GM18499 (cell line): ENCODE results near the gene UCN3.

Experiments used
- ATAC-seq: cut with Tn5 transposase; IDR thresholded peaks from one replicate; pipeline ENCODE4 v1.9.1; 2021; ENCODE audit warnings: moderate number of reproducible peaks; ENCODE audit not compliant: insufficient read depth, unreplicated experiment

Gene UCN3, protein sequence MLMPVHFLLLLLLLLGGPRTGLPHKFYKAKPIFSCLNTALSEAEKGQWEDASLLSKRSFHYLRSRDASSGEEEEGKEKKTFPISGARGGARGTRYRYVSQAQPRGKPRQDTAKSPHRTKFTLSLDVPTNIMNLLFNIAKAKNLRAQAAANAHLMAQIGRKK

GRCh38 chr10:5364890-5365338 lies at the start of gene UCN3:
UCN3 (plus strand) TSS chr10:5364966; CDS start chr10:5373721, 8,755 bp downstream.
- no peak for ATAC-seq

DNA sequence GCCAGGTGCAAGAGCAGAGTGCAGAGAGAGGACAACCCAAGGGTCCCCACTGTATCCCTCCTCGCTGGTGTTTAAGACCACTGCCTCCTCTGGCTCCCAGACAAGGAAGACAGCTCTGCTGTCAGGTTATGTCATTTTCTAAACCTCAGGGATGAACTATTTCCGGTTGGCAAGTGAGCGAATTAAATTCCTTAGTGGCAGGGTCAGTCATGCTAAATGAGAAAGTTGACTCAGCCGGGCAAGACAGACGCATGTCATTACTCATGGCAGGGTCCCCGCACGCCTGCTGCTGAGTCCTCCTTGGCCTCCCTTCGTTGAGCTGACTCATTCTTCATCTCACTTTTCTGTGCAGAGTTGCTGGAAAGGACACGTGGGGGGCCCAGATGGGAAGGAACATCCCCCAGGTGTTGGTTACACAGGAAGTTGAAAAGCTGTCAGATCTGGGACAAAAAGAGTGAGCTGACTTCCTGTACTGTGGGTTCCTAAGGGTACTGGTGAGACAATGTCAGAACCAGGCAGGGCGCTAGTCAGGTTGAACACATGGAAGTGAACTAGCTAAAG lies 47.1 kb upstream of the UCN3 start:
- ATAC-seq: no peak

- ATAC-seq: no peak
These were observed 46.6 kb upstream of the UCN3 start for GRCh38 chr10:5318148-5318547.

GRCh38 chr10:5319863-5320262 lies 44.9 kb upstream of the UCN3 start:
- ATAC-seq: no peak

DNA sequence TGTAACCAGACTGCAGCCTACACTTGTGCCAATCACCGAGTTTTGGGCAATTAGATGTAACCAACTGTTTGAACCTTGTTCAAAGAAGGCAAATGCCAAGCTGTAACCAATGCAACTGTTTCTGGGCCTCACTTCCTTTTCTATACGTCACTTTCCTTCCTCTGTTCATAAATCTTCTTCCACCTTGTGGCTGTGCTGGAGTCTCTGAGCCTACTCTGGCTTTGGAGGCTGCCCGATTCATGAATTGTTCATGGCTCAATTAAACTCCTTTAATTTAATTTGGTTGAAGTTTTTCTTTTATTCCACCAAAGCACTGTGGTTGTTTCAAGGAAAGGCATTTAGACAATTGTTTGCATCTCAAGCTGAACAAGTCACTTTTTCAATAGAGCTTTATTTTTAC lies 43.5 kb upstream of the UCN3 start:
- ATAC-seq: no peak

GRCh38 chr10:5323446-5323845 lies 41.3 kb upstream of the UCN3 start:
- ATAC-seq: no peak

- ATAC-seq: no peak
These were observed 39.7 kb upstream of the UCN3 start for GRCh38 chr10:5325076-5325475.

GRCh38 chr10:5334196-5334880 lies 30.4 kb upstream of the UCN3 start:
- no peak for ATAC-seq

DNA sequence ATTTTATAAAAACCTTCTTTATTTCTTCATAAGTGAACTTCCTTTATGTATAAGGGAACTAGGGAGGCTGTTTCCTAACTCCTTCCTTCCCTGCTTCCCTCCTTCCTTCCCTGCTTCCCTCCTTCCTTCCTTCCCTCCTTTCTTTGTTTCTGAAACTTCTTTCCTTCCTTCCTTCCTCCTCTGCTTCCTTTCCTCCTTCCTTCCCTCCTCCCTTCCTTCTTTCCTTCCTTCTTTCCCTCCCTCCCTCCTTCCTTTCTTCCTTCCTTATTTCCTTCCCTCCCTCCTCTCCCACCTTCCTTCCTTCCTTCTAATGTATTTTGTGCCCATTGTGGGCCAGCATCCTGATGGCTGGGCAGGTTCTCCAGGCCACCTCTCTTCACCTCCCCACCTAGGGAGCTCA lies 26.8 kb upstream of the UCN3 start:
- no peak for ATAC-seq

- ATAC-seq: no peak
These were observed 21.7 kb upstream of the UCN3 start for GRCh38 chr10:5343092-5343491.

DNA sequence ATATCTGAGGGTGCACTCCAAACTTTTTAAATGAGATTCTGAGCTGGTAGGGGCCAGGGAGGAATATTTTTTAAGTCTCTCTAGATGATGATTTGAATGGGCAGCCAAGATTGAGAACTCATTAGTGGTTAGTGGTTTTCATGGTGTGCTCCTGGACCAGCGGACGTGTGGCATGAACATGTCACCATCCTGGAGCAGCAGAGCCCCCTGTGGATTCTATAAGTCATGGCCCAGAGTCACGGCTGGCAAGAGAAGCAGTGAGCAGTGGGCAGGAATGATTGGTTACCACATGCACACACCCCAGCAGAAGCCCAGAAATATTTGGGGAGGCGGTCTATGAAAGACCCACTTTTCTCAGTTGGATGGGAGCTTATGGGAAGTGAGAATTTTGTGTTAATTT lies 21.2 kb upstream of the UCN3 start:
- no peak for ATAC-seq

- no peak for ATAC-seq
These were observed 20.8 kb upstream of the UCN3 start for GRCh38 chr10:5343979-5344378.

DNA sequence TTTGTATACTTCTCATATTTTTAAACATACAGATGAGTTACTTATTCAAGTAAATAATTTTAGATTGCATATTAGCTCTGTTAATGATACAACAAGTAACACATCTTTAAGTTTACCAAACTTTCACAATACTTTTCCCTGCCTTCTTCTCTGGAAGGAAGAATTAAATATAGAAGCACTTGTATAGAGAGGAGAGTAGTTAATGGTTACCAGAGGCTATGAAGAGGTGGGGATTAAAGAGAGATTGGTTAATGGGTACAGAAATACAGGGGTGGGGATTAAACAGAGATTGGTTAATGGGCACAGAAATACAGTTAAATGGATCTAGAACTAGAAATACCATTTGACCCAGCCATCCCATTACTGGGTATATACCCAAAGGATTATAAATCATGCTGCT lies 20.0 kb upstream of the UCN3 start:
- ATAC-seq: no peak

DNA sequence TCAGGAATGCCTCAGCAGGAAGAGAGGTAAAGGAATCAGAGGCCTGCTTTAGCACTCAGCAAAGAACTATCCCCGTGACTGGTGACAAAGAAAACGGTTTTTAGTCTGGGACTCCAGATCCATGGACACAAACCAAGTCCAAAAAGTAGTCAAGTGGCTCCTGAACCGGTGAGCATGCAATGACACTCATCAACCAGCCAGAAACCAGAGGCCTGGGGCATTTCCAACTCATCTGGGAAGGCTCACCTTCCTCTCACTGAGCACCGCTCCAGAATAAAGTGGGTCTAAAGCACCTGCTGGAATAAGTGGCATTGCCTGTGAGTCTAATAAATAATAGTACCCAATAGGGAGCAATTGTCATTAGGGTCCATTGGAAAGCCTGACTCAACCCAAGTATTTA lies 17.9 kb upstream of the UCN3 start:
- no peak for ATAC-seq

DNA sequence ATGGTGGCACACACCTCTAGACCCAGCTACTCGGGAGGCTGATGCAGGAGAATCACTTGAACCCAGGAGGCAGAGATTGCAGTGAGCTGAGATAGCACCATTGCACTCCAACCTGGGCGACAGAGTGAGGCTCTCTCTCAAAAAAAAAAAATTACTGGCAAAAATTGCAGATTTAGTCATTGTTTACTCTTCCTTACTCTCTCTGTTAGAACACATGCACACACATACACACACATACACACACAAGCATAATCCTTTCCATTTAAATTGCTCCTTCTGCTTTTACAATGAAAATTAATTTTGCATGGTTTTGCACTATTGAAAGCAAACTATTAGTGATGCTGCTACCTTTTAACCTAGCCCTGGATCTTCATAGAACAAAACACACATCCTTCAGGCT lies 15.4 kb upstream of the UCN3 start:
- ATAC-seq: no peak

- ATAC-seq: no peak
These were observed 10.7 kb upstream of the UCN3 start for GRCh38 chr10:5354068-5354467.

GRCh38 chr10:5355594-5356301 lies 9.0 kb upstream of the UCN3 start:
- no peak for ATAC-seq

DNA sequence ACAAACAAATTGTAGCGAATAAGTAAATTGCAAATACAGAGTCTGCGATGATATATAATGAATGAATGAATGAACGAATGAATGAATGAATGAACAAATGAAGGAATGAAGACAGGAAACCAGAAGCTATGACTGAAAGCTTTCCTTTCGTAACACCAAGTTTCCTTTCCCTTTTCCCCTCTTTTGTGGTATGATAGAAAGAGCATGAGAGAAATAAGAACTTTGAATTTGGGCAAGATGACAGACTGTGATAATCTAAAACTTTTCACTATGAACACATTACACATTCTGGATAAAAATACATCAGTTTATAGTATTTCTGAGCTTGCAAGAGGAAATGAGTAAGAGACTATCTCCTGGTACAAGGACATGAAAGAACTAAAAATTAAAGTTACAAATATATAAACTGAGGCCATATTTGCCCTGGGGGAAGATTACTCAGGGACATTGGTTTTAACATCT lies 8.4 kb upstream of the UCN3 start:
- no peak for ATAC-seq

DNA sequence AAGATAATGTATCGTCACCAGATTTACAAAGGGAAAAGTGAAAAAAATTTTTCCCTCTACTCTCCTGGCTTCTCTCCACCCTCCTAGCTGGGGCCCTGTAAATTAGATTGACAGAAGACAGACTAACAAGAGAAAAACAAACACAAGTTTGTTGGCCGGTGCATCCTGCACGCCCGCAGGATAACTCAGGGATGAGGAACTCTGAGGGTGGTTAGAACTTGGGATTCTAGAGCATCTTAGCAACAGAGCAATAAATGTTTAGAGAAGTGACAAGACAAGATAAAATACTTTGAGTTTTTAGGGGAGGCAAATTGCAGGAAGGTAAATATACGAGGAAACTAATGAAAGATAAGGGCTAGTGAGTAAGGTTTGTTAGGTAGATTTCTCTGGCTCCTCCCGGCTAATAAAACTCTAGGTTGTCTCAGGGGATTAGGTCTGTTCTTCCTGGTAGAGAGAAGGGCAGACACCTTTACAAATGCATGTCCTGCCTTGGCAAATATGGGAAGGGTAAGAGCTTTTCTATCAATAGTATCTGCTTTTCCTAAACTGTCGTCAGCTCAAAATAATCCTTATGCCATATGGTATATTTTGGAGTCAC lies 4.3 kb upstream of the UCN3 start:
- no peak for ATAC-seq

GRCh38 chr10:5361966-5362365 lies 2.8 kb upstream of the UCN3 start:
- ATAC-seq: no peak

GRCh38 chr10:5362873-5363272 lies 1.9 kb upstream of the UCN3 start:
- ATAC-seq: no peak
